ENCODE results near the gene GNLY.
"Not testable (repeated sequence)": the region's sequence is repeated elsewhere in the genome, so short reads cannot be mapped to it uniquely, and the experiment has no call there.

The GNLY gene

GRCh38 chr2:85656468-85656867 is 37.7 kb upstream of the GNLY start:
- H3K9ac ChIP-seq (ENCODE audit: low read length) = no peak overlapping the region
- H3K27ac ChIP-seq (ENCODE audit: low read length) = no peak overlapping the region
- no peaks in the 10 kb centered on the region for H3K4me1 ChIP-seq (ENCODE audit: control insufficient read depth, low read depth, low read length)
- H3K36me3 ChIP-seq (ENCODE audit: control insufficient read depth, low read depth, low read length) = peaks cover 9% of the 10 kb centered on the region
- H3K9me3 ChIP-seq (ENCODE audit: control insufficient read depth, low read depth, low read length) = no peaks in the 10 kb centered on the region
- H3K4me3 ChIP-seq (ENCODE audit: low read length) = no peak overlapping the region
- H3K27me3 ChIP-seq (ENCODE audit: control insufficient read depth, insufficient read depth, low read length) = no peaks in the 10 kb centered on the region

GRCh38 chr2:85657399-85657798 is 36.8 kb upstream of the GNLY start:
- H3K36me3 ChIP-seq (ENCODE audit: control insufficient read depth, low read depth, low read length); H3K9ac ChIP-seq (ENCODE audit: low read length); H3K9me3 ChIP-seq (ENCODE audit: control insufficient read depth, low read depth, low read length); H3K27ac ChIP-seq (ENCODE audit: low read length); H3K4me1 ChIP-seq (ENCODE audit: control insufficient read depth, low read depth, low read length); H3K4me3 ChIP-seq (ENCODE audit: low read length); H3K27me3 ChIP-seq (ENCODE audit: control insufficient read depth, insufficient read depth, low read length): not testable (repeated sequence)

DNA sequence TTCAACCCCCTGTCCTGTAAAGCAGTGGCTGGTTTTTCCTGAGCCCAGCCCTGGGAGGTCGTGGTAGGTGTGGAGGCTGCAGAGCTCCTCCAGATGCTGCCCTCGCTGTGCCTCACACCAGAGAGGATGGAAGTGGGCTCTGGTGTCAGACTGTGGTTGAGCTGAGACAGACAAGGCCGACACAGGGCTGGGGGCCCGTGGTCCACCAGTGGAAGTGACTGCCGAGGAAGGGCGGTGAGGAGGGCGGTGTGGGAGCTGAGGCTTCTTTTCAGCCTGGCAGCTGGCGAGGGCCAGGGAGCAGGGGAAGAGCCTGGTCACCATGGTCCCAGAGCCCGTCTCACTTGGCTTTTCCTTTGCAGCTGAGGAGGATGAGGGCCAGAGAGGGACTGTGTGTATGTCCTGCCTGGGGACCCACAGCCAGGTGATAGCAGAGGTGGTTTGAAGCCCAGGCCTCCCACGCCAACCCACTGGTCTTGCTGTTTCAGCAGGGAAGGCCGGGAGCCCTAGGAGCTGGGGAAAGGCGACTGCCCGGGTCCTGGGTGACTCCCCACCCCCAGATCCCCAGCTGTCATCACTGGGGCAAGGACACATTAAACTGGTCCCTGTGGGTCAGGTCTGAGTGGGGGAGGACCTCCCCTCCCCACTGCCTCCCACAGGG is 34.7 kb upstream of the GNLY start:
- Histone ChIP-seq H3K27ac (ENCODE audit: low read length) (no peak overlapping the region), H3K27me3 (ENCODE audit: control insufficient read depth, insufficient read depth, low read length) (no peaks in the 10 kb centered on the region), H3K9me3 (ENCODE audit: control insufficient read depth, low read depth, low read length) (no peaks in the 10 kb centered on the region), H3K4me1 (ENCODE audit: control insufficient read depth, low read depth, low read length) (no peaks in the 10 kb centered on the region), H3K9ac (ENCODE audit: low read length) (no peak overlapping the region), H3K4me3 (ENCODE audit: low read length) (no peak overlapping the region), H3K36me3 (ENCODE audit: control insufficient read depth, low read depth, low read length) (no peaks in the 10 kb centered on the region)

- not testable (repeated sequence) for H3K36me3 ChIP-seq (ENCODE audit: control insufficient read depth, low read depth, low read length); H3K27ac ChIP-seq (ENCODE audit: low read length); H3K9me3 ChIP-seq (ENCODE audit: control insufficient read depth, low read depth, low read length); H3K27me3 ChIP-seq (ENCODE audit: control insufficient read depth, insufficient read depth, low read length); H3K4me1 ChIP-seq (ENCODE audit: control insufficient read depth, low read depth, low read length); H3K4me3 ChIP-seq (ENCODE audit: low read length); H3K9ac ChIP-seq (ENCODE audit: low read length)
These were observed 33.9 kb upstream of the GNLY start for GRCh38 chr2:85660301-85660700.

- no peaks in the 10 kb centered on the region for H3K27me3 ChIP-seq (ENCODE audit: control insufficient read depth, insufficient read depth, low read length)
- no peak overlapping the region for H3K4me3 ChIP-seq (ENCODE audit: low read length)
- H3K27ac ChIP-seq (ENCODE audit: low read length) = no peak overlapping the region
- H3K9ac ChIP-seq (ENCODE audit: low read length) = no peak overlapping the region
- H3K9me3 ChIP-seq (ENCODE audit: control insufficient read depth, low read depth, low read length) = no peaks in the 10 kb centered on the region
- H3K36me3 ChIP-seq (ENCODE audit: control insufficient read depth, low read depth, low read length) = no peaks in the 10 kb centered on the region
- H3K4me1 ChIP-seq (ENCODE audit: control insufficient read depth, low read depth, low read length) = no peaks in the 10 kb centered on the region
These were observed 33.4 kb upstream of the GNLY start for GRCh38 chr2:85660725-85661124.

DNA sequence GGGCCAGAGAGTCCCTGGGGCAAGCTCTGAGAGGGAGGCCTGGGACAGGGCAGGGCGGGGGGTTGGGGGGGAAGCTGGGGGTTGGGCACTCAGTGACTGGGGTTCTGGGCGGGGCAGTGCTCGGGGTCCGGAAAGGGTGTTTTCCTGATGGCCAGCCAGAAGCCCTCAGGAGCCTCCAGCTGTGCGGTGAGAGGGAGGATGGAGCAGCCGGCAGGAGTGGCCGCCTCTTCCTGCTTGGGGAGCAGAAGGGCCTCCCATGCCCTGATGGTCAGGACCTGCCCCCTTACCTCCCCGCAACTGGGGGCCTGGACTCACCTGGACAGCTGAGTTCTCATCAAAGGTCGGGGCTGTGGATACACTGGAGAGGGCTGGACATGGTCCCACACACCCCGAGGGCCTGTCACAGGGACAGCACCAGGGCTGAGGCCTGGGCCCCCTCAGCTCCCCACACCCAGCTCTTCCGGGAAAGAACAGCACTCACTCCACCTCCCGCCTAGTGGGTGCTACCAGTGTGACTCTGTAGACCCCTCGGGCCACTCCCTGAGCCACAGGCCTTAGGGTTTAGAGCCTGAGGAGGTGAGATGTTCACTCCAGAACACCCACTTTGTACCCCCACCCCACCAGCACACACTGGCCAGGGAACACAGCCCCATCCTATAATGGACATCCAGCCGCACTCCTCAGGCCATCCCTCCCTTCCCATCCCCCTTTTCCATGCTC is 32.9 kb upstream of the GNLY start:
- no peaks in the 10 kb centered on the region for H3K27me3 ChIP-seq (ENCODE audit: control insufficient read depth, insufficient read depth, low read length)
- no peak overlapping the region for H3K27ac ChIP-seq (ENCODE audit: low read length)
- H3K9me3 ChIP-seq (ENCODE audit: control insufficient read depth, low read depth, low read length) = no peaks in the 10 kb centered on the region

GRCh38 chr2:85662899-85663593 is 31.1 kb upstream of the GNLY start:
- no peaks in the 10 kb centered on the region for H3K36me3 ChIP-seq (ENCODE audit: control insufficient read depth, low read depth, low read length)
- no peak overlapping the region for H3K9ac ChIP-seq (ENCODE audit: low read length)
- H3K27me3 ChIP-seq (ENCODE audit: control insufficient read depth, insufficient read depth, low read length) = no peaks in the 10 kb centered on the region
- H3K9me3 ChIP-seq (ENCODE audit: control insufficient read depth, low read depth, low read length) = no peaks in the 10 kb centered on the region
- H3K4me1 ChIP-seq (ENCODE audit: control insufficient read depth, low read depth, low read length) = no peaks in the 10 kb centered on the region
- no peak overlapping the region for H3K27ac ChIP-seq (ENCODE audit: low read length)
- no peak overlapping the region for H3K4me3 ChIP-seq (ENCODE audit: low read length)

More for the DNA sequence above, 32.9 kb upstream of the GNLY start:
- H3K9ac ChIP-seq (ENCODE audit: low read length) = no peak overlapping the region
- H3K4me3 ChIP-seq (ENCODE audit: low read length) = no peak overlapping the region
- no peaks in the 10 kb centered on the region for H3K4me1 ChIP-seq (ENCODE audit: control insufficient read depth, low read depth, low read length)
- no peaks in the 10 kb centered on the region for H3K36me3 ChIP-seq (ENCODE audit: control insufficient read depth, low read depth, low read length)

DNA sequence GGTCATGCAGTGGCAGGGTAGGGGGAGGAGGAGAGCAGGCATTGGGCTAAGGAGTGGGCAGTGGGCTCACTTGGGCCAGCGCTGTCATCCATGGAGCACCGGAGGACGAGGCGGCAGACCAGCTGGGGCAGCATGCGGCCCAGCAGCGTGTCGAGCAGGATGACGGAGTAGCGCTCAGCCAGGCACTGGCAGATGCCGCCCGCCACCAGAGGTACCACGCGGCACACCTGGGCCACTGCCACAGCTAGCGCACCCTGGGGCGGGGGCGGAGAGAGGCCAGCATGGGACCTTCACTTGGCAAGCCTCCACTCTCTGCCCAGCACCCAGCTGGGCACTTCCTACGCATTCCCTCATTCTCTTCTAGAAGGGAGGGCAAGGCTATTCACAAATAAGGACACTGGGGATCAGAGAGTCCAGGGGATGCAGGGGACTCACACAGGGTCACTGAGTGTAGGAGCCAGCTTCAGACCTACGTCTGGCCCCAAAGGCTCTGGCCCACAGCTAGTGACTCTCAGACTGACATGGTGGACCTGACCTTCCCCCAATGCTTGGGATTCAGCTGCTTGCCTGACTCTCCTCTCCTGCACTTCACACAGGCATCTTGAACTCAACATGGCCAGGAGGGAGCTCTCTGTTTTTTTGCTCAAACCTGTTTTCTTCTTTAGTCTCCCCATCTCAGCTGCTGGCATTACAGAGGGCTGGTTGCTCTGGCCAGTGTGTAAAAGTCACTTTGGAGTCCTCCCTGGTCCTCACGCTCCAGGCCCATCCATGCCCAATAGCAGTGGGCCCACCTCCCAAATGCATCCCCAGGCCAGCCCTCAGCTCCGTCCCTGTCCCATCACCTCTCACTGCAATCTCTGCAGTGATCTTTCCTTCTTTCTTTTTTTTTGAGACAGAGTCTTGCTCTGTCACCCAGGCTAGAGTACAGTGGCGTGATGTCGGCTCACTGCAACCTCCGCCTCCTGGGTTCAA is 30.3 kb upstream of the GNLY start:
- H3K27me3 ChIP-seq (ENCODE audit: control insufficient read depth, insufficient read depth, low read length) = no peaks in the 10 kb centered on the region
- H3K36me3 ChIP-seq (ENCODE audit: control insufficient read depth, low read depth, low read length) = no peaks in the 10 kb centered on the region
- H3K9me3 ChIP-seq (ENCODE audit: control insufficient read depth, low read depth, low read length) = no peaks in the 10 kb centered on the region
- no peak overlapping the region for H3K9ac ChIP-seq (ENCODE audit: low read length)
- H3K4me3 ChIP-seq (ENCODE audit: low read length) = no peak overlapping the region
- no peak overlapping the region for H3K27ac ChIP-seq (ENCODE audit: low read length)
- no peaks in the 10 kb centered on the region for H3K4me1 ChIP-seq (ENCODE audit: control insufficient read depth, low read depth, low read length)

DNA sequence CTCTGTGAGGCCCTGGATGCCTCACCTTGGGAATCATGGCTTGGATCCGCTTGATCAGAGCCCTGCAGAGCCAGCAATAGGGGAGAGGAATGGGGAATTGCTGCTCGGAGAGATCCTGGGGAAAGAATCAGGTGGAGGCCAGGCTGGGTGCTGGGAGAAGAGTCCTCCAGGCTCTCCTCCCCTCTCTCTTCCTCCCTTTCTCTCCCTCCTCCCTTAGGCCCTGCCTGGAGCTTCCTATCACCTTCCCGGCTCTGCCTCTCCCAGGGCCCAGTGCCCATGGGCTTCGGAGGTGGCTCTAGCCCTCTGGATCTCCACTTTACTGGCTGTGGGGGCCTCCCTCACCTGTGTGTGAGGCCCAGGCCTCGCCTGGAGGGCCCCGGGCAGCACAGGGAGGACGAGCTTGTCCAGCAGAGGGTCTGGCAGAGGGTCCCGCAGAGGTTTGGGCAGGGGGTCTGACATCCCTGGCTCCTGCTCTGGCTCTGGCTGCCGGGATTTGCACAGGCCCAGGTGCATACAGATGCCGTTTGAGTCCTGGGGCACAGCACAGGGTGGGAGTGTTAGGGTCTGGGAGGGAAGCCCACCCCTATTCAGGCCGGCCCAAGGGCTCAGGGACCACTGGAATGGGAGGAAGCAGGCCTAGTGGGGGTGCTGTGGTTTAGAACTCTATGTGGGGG is 28.8 kb upstream of the GNLY start:
- H3K9ac ChIP-seq (ENCODE audit: low read length) = no peak overlapping the region

DNA sequence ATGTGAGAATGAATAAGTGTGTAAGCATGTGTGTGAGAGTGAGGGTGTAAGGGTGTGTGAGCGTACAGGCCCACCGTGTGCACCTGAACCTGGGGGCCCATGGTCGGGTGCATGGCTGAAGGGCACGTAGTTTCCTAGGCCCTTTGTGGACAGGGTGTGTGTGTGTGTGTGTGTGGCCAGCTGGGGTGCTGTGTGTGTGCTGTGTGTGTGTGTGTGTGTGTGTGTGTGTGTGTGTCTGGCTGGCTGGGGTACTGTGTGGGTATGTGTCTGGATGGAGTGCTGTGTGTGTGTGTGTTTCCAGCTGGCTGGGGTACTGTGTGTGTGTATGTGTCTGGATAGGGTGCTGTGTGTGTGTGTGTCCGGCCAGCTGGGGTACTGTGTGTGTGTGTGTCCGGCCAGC is 28.1 kb upstream of the GNLY start:
- H3K36me3 ChIP-seq (ENCODE audit: control insufficient read depth, low read depth, low read length) = no peaks in the 10 kb centered on the region
- H3K9me3 ChIP-seq (ENCODE audit: control insufficient read depth, low read depth, low read length) = no peaks in the 10 kb centered on the region
- H3K4me1 ChIP-seq (ENCODE audit: control insufficient read depth, low read depth, low read length) = no peaks in the 10 kb centered on the region
- no peaks in the 10 kb centered on the region for H3K27me3 ChIP-seq (ENCODE audit: control insufficient read depth, insufficient read depth, low read length)
- no peak overlapping the region for H3K27ac ChIP-seq (ENCODE audit: low read length)
- H3K4me3 ChIP-seq (ENCODE audit: low read length) = no peak overlapping the region
- no peak overlapping the region for H3K9ac ChIP-seq (ENCODE audit: low read length)

More for the DNA sequence above, 28.8 kb upstream of the GNLY start:
- no peaks in the 10 kb centered on the region for H3K36me3 ChIP-seq (ENCODE audit: control insufficient read depth, low read depth, low read length)
- no peak overlapping the region for H3K4me3 ChIP-seq (ENCODE audit: low read length)
- no peaks in the 10 kb centered on the region for H3K27me3 ChIP-seq (ENCODE audit: control insufficient read depth, insufficient read depth, low read length)
- H3K9me3 ChIP-seq (ENCODE audit: control insufficient read depth, low read depth, low read length) = no peaks in the 10 kb centered on the region
- no peak overlapping the region for H3K27ac ChIP-seq (ENCODE audit: low read length)
- no peaks in the 10 kb centered on the region for H3K4me1 ChIP-seq (ENCODE audit: control insufficient read depth, low read depth, low read length)
